Osteocyte (in vitro differentiated cells): Measurements from ENCODE around the gene CELF3. TPM values are rescaled to one million over a fixed set of nuclear protein-coding genes. Genes with fewer than 3 reads are reported as not detected.
A peak's percentile ranks its signal among the peaks of the same experiment; 100 is the strongest.

Experiments used
- DNase-seq: peaks from one replicate; pipeline ENCODE4 v3.0.0; 2021; ENCODE audit warnings: mixed read lengths; ENCODE audit not compliant: unreplicated experiment; ENCODE audit errors: extremely low spot score
- H3K27ac Mint-ChIP-seq: one replicate; pipeline ENCODE4 v1.8.0; 2021; ENCODE audit warnings: mild to moderate bottlenecking, mixed read lengths; ENCODE audit not compliant: unreplicated experiment
- H3K27me3 Mint-ChIP-seq: one replicate; pipeline ENCODE4 v1.8.0; 2021; ENCODE audit warnings: mixed read lengths; ENCODE audit not compliant: unreplicated experiment
- H3K36me3 Mint-ChIP-seq: one replicate; pipeline ENCODE4 v1.8.0; 2021; ENCODE audit warnings: mixed read lengths; ENCODE audit not compliant: unreplicated experiment
- H3K4me1 Mint-ChIP-seq: one replicate; pipeline ENCODE4 v1.8.0; 2021; ENCODE audit warnings: mixed read lengths; ENCODE audit not compliant: unreplicated experiment
- H3K4me3 Mint-ChIP-seq: one replicate; pipeline ENCODE4 v1.8.0; 2021; ENCODE audit warnings: mild to moderate bottlenecking, moderate library complexity, mixed read lengths; ENCODE audit not compliant: unreplicated experiment
- H3K9me3 Mint-ChIP-seq: one replicate; pipeline ENCODE4 v1.8.0; 2021; ENCODE audit warnings: mixed read lengths; ENCODE audit not compliant: unreplicated experiment
- long read RNA-seq: library from polyadenylated mRNA; unstranded; transcript quantifications from one replicate; pipeline ENCODE4 v2.0.0, GENCODE V29; 2021
- total RNA-seq: library from RNA; stranded (reverse); gene quantifications from 2 replicates; pipeline ENCODE4 v1.2.1, GENCODE V29; 2021
- TF ChIP-seq, protein P1 (sequence below): fragments of 200-600 bp; sonication (generic); IDR thresholded peaks from 2 replicates; pipeline ENCODE4 v1.5.0; 2021; ENCODE audit warnings: antibody characterized with exemption, mild to moderate bottlenecking, moderate library complexity

Gene CELF3
- not detected in 2 replicates for total RNA-seq
- long read RNA-seq, result 0 reads

DNA sequence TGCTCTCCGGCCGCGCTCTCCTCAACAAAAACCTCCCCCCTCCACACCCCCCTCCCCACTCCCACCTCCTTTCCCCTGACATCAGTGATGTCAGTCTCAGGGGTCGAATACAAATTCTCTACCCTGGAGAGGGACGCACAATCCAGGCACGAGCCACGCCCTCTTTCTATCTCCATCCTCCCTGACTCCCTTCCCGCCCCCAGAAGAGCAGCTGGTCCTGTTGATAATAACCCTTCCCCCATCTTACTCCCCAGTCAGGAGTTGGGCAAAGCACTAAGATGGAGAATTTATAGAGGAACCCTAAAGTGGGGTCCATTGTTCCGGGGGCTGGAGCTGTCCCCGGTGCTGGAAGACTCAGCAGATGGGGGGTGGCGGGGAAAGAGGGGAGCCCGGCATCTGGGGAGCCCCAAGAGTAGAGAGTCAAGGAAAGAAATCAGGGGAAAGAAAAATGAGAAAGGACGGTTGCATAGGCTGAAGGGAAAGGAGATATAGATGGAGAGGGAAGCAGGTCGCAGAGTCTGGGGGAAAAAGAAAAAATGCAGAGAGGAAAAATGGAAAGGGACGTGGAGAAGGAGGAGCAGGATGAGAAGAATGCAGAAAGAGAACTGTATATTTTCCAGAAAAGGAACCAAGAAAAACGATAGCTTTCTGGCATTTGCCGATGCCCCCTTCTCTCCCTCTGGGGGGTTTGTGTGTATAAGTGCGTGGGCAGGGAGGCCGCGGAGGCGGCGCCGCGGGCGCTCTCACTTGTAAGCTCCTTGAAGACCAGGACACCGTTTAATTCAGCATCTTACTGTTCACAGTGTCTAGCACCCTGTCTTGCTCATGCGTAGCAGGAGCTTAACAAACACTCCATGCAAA is at the start of gene CELF3:
Gene CELF3, minus strand, starts transcription at position 33 of the 861 bp plus-strand sequence. CDS start 783 bp downstream, outside the sequence.
- Mint-ChIP-seq H3K4me3 (peak within 1 kb of the TSS; percentile 66), H3K36me3 (peaks cover 2% of the 10 kb centered on the region), H3K27ac (no peak within 1 kb of the TSS), H3K9me3 (no peaks in the 10 kb centered on the region), H3K4me1 (peaks cover 33% of the 10 kb centered on the region), H3K27me3 (peaks cover 60% of the 10 kb centered on the region)
- TF ChIP-seq, protein P1, sequence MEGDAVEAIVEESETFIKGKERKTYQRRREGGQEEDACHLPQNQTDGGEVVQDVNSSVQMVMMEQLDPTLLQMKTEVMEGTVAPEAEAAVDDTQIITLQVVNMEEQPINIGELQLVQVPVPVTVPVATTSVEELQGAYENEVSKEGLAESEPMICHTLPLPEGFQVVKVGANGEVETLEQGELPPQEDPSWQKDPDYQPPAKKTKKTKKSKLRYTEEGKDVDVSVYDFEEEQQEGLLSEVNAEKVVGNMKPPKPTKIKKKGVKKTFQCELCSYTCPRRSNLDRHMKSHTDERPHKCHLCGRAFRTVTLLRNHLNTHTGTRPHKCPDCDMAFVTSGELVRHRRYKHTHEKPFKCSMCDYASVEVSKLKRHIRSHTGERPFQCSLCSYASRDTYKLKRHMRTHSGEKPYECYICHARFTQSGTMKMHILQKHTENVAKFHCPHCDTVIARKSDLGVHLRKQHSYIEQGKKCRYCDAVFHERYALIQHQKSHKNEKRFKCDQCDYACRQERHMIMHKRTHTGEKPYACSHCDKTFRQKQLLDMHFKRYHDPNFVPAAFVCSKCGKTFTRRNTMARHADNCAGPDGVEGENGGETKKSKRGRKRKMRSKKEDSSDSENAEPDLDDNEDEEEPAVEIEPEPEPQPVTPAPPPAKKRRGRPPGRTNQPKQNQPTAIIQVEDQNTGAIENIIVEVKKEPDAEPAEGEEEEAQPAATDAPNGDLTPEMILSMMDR, result no peak
- no peak for DNase-seq

DNA sequence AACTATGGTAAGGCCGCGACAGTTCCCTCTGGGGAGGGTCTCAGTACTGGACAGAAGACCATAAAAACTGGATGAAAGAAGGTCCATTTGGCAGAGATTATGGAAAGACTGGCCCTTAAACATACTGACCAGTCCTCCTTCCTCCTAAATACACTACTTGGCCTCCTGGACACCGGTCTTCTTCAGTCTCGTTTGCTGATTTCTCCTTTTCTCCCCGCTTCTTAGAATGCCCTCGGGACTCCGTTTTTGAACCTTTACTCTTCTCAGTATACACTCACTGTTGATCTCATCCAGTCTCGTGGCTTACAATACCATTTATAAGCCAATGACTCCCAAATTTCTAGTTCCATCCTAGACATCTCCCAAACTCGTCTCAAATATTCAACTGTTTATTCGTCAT is 47.4 kb upstream of the CELF3 start:
- H3K27ac Mint-ChIP-seq, result peak overlapping the region; percentile 94
- H3K4me1 Mint-ChIP-seq, result peaks cover 17% of the 10 kb centered on the region
- no peaks in the 10 kb centered on the region for H3K9me3 Mint-ChIP-seq
- peak overlapping the region; percentile 85 for H3K4me3 Mint-ChIP-seq
- TF ChIP-seq, protein P1, result no peak
- DNase-seq, result no peak
- peaks cover 16% of the 10 kb centered on the region for H3K36me3 Mint-ChIP-seq
- no peaks in the 10 kb centered on the region for H3K27me3 Mint-ChIP-seq

DNA sequence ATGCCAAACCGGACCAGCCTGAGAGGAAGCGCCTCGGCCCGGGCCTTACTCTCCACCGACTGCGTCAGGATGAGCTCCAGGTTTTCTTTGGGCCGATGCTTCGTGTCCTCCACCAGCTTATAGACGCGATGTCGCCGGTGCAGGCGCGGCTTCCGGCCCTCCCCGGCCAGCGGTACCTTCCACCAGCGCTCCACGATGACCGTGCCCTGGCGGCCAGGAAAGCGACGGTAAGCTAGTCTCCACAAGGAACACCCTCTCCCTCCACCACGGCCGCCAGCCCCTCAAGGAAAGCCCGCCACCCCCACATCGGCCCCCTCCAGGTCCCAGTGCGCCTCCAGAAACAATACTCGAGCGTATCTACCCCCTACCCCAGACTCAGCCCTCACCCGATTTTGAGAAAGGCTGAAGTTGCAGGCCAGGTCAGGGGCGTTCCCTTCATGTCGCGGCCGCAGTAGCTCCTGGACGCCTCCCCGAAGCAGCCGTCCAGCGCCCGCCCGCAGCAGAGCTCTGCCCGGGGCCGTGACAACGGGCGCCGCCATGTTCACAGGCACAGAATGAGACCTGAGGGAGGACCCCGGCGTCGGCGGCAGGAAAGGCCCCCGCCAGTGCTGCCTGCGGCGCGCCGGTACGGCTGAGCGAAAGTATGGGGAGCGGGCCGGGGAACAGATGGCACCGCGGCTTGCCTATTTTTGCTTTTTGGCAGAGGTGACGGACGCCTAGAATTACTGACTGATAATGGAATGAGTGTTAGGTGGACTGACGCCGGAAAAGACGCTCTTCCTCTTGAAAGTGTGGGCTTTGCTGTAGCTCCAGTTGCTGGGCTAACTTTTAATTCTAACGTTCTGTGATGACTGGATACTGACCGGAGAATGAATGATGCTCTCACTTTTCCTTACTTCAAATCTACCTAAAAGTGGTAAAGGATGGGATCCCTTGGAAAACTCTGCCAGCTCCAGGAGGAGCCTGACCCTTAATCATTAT is 46.6 kb upstream of the CELF3 start, which contains the start of gene MRPL9:
Gene MRPL9, minus strand, starts transcription at position 556 of the 981 bp plus-strand sequence. Its CDS starts 17 bp downstream, at position 539.
- peak within 1 kb of the TSS; percentile 85 for H3K4me3 Mint-ChIP-seq
- H3K9me3 Mint-ChIP-seq, result no peaks in the 10 kb centered on the region
- peak; percentile 94 for DNase-seq
- peaks cover 17% of the 10 kb centered on the region for H3K36me3 Mint-ChIP-seq
- TF ChIP-seq, protein P1, result no peak
- H3K27ac Mint-ChIP-seq, result peak within 1 kb of the TSS; percentile 94
- no peaks in the 10 kb centered on the region for H3K27me3 Mint-ChIP-seq
- peaks cover 17% of the 10 kb centered on the region for H3K4me1 Mint-ChIP-seq

DNA sequence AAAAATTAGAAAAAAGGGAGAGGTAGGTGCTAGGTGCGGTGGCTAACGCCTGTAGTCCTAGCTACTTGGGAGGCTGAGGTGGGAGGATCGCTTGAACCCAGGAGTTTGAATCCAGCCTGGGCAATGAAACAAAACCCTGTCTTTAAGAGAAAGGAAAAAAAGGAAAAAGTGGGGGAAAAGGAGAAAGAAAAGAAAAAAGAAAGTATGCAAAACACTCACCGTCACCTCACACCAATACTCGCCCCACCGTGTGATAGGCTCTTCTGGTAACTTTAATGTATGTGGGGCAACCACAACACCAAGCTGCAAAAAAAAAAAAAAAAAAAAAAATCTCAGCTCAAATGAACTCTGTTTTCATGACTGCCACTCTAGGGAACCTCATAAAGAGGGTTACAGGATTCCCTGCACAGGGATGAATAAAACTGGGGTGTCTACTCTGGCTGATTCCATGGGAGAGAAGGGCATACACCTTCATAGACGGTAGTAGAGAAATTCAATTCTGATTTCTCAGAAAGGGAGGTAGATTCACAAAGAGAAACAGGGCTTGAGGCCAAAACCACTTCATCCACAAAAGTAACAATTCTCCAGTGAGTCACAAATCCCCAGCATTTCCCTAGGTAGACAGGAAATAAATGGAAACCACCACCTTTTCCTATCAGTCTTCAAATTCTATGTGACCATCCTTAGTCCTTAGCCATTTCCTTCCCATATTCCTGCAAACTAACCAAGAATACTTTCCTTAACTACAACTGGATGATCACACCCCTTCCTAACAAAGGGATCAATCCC is 44.2 kb upstream of the CELF3 start:
- H3K9me3 Mint-ChIP-seq, result no peaks in the 10 kb centered on the region
- DNase-seq, result no peak
- H3K4me1 Mint-ChIP-seq, result peaks cover 19% of the 10 kb centered on the region
- H3K36me3 Mint-ChIP-seq, result peaks cover 20% of the 10 kb centered on the region
- no peaks in the 10 kb centered on the region for H3K27me3 Mint-ChIP-seq
- TF ChIP-seq, protein P1, result no peak
- peak overlapping the region; percentile 10 for H3K27ac Mint-ChIP-seq
- no peak overlapping the region for H3K4me3 Mint-ChIP-seq
